ENCODE results near the gene GSDME.

The GSDME gene

DNA sequence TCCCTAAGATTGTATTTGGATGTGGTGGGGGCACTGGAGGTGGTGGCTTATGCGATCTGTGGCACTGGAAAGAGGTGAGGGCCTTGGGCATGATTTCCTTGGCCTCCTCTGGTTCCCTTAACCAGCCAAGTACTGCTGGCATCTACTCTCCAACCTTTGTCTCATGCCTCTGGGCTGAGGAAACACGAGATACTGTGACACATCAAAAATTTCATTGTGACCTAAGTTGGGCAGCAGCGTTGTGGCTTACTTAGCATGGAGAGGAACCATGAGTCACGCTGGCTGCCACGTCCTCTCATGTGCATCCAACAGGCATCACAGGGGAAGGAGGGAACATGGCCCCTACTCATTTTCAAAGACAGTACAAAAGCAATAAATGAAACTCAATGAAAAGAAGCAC is 29.7 kb upstream of the GSDME start:
- TF ChIP-seq, protein P1, sequence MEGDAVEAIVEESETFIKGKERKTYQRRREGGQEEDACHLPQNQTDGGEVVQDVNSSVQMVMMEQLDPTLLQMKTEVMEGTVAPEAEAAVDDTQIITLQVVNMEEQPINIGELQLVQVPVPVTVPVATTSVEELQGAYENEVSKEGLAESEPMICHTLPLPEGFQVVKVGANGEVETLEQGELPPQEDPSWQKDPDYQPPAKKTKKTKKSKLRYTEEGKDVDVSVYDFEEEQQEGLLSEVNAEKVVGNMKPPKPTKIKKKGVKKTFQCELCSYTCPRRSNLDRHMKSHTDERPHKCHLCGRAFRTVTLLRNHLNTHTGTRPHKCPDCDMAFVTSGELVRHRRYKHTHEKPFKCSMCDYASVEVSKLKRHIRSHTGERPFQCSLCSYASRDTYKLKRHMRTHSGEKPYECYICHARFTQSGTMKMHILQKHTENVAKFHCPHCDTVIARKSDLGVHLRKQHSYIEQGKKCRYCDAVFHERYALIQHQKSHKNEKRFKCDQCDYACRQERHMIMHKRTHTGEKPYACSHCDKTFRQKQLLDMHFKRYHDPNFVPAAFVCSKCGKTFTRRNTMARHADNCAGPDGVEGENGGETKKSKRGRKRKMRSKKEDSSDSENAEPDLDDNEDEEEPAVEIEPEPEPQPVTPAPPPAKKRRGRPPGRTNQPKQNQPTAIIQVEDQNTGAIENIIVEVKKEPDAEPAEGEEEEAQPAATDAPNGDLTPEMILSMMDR (conservative IDR thresholded peaks at IDR 0.05; ENCODE audit: control insufficient read depth, insufficient read depth, low read depth, low read length) = no peak
- peak; percentile 97 for DNase-seq (ENCODE audit: low read depth)
- no peak overlapping the region for H3K4me3 ChIP-seq (ENCODE audit: control insufficient read depth, low read depth, low read length)

GRCh38 chr7:24786306-24786705 is 29.0 kb upstream of the GSDME start:
- no peak overlapping the region for H3K4me3 ChIP-seq (ENCODE audit: control insufficient read depth, low read depth, low read length)
- peak; percentile 22 for DNase-seq (ENCODE audit: low read depth)
- TF ChIP-seq, protein P1 (conservative IDR thresholded peaks at IDR 0.05; ENCODE audit: control insufficient read depth, insufficient read depth, low read depth, low read length) = no peak

DNA sequence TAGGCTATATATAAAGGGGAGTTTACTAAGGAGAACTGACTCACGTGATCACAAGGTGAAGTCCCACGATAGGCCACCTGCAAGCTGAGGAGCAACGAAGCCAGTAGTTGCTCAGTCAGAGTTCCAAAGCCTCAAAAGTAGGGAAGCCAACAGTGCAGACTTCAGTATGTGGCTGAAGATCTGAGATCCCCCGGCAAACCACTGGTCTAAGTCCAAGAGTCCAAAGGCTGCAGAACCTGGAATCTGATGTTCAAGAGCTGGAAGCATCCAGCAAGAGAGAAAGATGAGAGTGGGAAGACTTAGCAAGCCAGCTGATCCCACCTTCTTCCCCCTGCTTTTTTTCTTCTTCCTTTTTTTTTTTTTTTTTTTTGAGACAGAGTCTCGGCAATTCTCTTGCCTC is 27.0 kb upstream of the GSDME start:
- no peak overlapping the region for H3K4me3 ChIP-seq (ENCODE audit: control insufficient read depth, low read depth, low read length)
- TF ChIP-seq, protein P1 (conservative IDR thresholded peaks at IDR 0.05; ENCODE audit: control insufficient read depth, insufficient read depth, low read depth, low read length) = no peak
- DNase-seq (ENCODE audit: low read depth) = no peak

- H3K4me3 ChIP-seq (ENCODE audit: control insufficient read depth, low read depth, low read length) = no peak overlapping the region
- TF ChIP-seq, protein P1 (conservative IDR thresholded peaks at IDR 0.05; ENCODE audit: control insufficient read depth, insufficient read depth, low read depth, low read length) = no peak
- no peak for DNase-seq (ENCODE audit: low read depth)
These were observed 26.4 kb upstream of the GSDME start for GRCh38 chr7:24783698-24784097.

- TF ChIP-seq, protein P1 (conservative IDR thresholded peaks at IDR 0.05; ENCODE audit: control insufficient read depth, insufficient read depth, low read depth, low read length) = no peak
- H3K4me3 ChIP-seq (ENCODE audit: control insufficient read depth, low read depth, low read length) = no peak overlapping the region
- DNase-seq (ENCODE audit: low read depth) = no peak
These were observed 23.8 kb upstream of the GSDME start for GRCh38 chr7:24781106-24781505.

DNA sequence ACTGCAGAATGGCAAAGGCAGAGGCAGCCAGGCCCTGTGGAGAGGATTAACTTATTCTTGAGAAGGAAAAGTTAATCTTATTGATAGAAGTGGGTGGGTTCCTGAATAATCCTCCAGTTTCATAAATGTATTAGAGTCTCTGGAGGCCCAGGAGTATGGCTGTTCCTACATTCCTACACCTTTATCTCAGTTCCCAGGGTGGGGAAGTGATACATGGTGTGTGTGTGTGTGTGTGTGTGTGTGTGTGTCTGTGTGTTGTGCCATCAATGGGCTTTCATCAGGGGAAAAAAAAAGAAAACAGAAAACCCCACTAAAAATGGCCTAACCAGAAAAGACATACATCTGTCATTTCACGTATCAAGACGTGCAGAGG is 22.0 kb upstream of the GSDME start:
- H3K4me3 ChIP-seq (ENCODE audit: control insufficient read depth, low read depth, low read length) = no peak overlapping the region
- no peak for DNase-seq (ENCODE audit: low read depth)
- TF ChIP-seq, protein P1 (conservative IDR thresholded peaks at IDR 0.05; ENCODE audit: control insufficient read depth, insufficient read depth, low read depth, low read length) = no peak

Measured in fibroblast of mammary gland (primary cell).